Glutamatergic neuron (in vitro differentiated cells): Measurements from ENCODE around the gene CACNG3. TPM values are rescaled to one million over a fixed set of nuclear protein-coding genes. Genes with fewer than 3 reads are reported as not detected.
"Not testable (repeated sequence)": the region's sequence is repeated elsewhere in the genome, so short reads cannot be mapped to it uniquely, and the experiment has no call there.

Source experiments
- DNase-seq: peaks from one replicate; pipeline ENCODE4 v3.0.0; 2022
- H3K27ac Mint-ChIP-seq: one replicate; pipeline ENCODE4 v1.8.0; 2020; ENCODE audit warnings: mild to moderate bottlenecking, mixed read lengths, inconsistent platforms; ENCODE audit not compliant: unreplicated experiment
- H3K27me3 Mint-ChIP-seq: one replicate; pipeline ENCODE4 v1.8.0; 2020; ENCODE audit warnings: mild to moderate bottlenecking, moderate library complexity, mixed read lengths, inconsistent platforms; ENCODE audit not compliant: unreplicated experiment
- H3K36me3 Mint-ChIP-seq: one replicate; pipeline ENCODE4 v1.8.0; 2020; ENCODE audit warnings: mild to moderate bottlenecking, mixed read lengths, inconsistent platforms; ENCODE audit not compliant: unreplicated experiment
- H3K4me1 Mint-ChIP-seq: one replicate; pipeline ENCODE4 v1.8.0; 2020; ENCODE audit warnings: mild to moderate bottlenecking, low read depth, mixed read lengths, inconsistent platforms; ENCODE audit not compliant: unreplicated experiment
- H3K4me3 Mint-ChIP-seq: one replicate; pipeline ENCODE4 v1.8.0; 2020; ENCODE audit warnings: mild to moderate bottlenecking, mixed read lengths, inconsistent platforms; ENCODE audit not compliant: unreplicated experiment
- H3K9me3 Mint-ChIP-seq: one replicate; pipeline ENCODE4 v1.8.0; 2020; ENCODE audit warnings: mild to moderate bottlenecking, moderate library complexity, mixed read lengths, inconsistent platforms; ENCODE audit not compliant: unreplicated experiment
- total RNA-seq: library from RNA; stranded (reverse); fragmentation: NEBNext Ultra II Directional; extraction: Animal tissue kit (Norgen Biotek cat#: 25700); gene quantifications from one replicate; pipeline ENCODE4 v1.2.1, GENCODE V29; 2021; ENCODE audit not compliant: unreplicated experiment
- TF ChIP-seq, protein P1 (sequence below): fragments of 200-600 bp; sonication (generic); IDR thresholded peaks from one replicate; pipeline ENCODE4 v1.5.0; 2021; ENCODE audit not compliant: partially characterized antibody, unreplicated experiment

The CACNG3 gene
- total RNA-seq, 1 donor from 2014 or later: 2.2 TPM

DNA sequence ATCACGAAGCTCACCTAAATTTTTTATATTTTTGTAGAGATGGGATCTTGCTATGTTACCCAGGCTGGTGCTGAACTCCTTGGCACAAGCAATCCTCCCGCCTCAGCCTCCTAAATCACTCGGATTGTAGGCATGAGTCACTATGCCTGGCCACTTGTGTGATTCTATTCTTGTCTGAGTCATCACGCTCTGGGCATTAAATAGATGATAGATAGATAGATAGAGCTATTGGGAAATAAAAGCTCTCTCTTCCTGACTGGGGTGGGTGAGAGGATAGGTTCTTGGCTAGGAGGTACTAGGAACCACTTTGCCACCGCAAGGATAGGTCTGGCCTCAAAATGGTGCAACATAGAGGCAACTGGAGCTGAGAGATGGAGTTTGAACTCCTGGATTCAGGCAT lies 21.4 kb upstream of the CACNG3 start:
- H3K4me1 Mint-ChIP-seq: no peaks in the 10 kb centered on the region
- no peak overlapping the region for H3K4me3 Mint-ChIP-seq
- H3K27me3 Mint-ChIP-seq: peaks cover 2% of the 10 kb centered on the region
- TF ChIP-seq, protein P1, sequence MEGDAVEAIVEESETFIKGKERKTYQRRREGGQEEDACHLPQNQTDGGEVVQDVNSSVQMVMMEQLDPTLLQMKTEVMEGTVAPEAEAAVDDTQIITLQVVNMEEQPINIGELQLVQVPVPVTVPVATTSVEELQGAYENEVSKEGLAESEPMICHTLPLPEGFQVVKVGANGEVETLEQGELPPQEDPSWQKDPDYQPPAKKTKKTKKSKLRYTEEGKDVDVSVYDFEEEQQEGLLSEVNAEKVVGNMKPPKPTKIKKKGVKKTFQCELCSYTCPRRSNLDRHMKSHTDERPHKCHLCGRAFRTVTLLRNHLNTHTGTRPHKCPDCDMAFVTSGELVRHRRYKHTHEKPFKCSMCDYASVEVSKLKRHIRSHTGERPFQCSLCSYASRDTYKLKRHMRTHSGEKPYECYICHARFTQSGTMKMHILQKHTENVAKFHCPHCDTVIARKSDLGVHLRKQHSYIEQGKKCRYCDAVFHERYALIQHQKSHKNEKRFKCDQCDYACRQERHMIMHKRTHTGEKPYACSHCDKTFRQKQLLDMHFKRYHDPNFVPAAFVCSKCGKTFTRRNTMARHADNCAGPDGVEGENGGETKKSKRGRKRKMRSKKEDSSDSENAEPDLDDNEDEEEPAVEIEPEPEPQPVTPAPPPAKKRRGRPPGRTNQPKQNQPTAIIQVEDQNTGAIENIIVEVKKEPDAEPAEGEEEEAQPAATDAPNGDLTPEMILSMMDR: no peak
- H3K27ac Mint-ChIP-seq: no peak overlapping the region
- H3K36me3 Mint-ChIP-seq: no peaks in the 10 kb centered on the region
- DNase-seq: no peak
- peaks cover 4% of the 10 kb centered on the region for H3K9me3 Mint-ChIP-seq

DNA sequence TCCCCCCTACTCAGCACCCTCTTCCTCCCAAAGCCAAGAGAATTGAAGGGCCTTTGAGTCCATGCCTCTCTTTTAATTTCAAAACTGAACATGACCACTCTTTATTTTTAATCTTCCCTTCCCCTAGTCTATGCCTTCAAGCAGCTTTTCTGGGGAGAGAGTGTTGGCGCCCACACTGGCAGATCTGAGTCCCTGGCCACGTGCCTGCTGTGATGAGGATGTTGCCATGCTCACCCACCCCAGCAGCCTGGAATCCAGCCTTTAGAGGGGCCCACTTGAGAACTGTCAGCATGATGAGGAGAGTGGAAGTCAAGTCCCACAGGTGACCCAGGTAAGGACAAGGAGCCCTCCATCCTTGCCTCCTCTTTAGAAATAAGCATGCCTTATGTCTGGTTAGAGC lies 20.3 kb upstream of the CACNG3 start:
- Mint-ChIP-seq H3K4me3 (no peak overlapping the region), H3K36me3 (no peaks in the 10 kb centered on the region), H3K27ac (no peak overlapping the region), H3K9me3 (peaks cover 4% of the 10 kb centered on the region), H3K4me1 (no peaks in the 10 kb centered on the region), H3K27me3 (peaks cover 2% of the 10 kb centered on the region)
- TF ChIP-seq, protein P1: no peak
- DNase-seq: no peak

DNA sequence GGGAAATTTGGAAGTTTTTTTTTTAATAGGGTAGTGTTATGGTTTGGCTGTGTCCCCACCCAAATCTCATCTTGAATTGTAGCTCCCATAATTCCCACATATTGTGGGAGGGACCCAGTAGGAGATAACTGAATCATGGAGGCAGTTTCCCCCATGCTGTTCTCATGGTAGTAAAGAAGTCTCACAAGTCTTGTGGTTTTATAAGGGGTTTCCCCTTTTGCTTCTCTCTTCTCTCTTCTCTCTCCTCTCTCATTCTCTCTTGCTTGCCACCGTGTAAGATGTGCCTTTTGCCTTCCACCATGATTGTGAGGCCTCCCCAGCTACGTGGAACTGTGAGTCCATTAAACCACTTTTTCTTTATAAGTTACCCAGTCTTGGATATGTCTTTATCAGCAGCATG lies 17.3 kb upstream of the CACNG3 start:
- H3K36me3 Mint-ChIP-seq, H3K27me3 Mint-ChIP-seq, H3K4me3 Mint-ChIP-seq, H3K4me1 Mint-ChIP-seq, DNase-seq, H3K9me3 Mint-ChIP-seq, H3K27ac Mint-ChIP-seq: not testable (repeated sequence)

DNA sequence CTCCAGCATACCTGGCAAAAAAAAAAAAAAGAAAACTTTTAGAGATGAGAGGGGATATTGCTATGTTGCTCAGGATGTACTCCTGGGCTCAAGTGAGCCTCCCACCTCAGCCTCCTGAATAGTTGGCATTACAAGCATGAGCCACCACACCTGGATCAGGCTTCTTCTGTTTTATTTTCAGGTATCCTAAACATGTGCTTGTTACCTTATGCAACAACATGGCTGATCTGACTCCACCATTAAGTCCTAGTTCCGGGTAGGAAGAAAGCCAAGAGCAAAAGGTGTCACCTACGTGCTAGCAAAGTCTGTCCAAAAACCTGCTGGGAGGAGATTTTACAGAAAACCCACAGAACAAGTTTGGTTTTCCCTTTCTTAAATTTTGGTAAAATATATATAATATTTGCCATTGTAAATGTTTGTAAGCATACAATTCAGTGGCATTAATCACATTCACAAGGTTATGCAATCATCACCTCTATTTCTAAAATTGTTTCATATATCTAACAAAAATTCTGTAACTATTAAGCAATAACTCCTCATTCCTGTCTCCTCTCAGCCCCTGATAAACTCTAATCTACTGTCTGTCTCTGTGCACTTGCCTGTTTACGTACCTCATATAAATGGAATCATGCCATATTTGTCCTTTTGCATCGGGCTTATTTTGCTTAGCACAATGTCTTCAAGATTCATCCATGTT lies 9.1 kb upstream of the CACNG3 start:
- Mint-ChIP-seq H3K9me3 (no peaks in the 10 kb centered on the region), H3K27me3 (peaks cover 4% of the 10 kb centered on the region), H3K36me3 (no peaks in the 10 kb centered on the region), H3K27ac (no peak overlapping the region), H3K4me1 (no peaks in the 10 kb centered on the region), H3K4me3 (no peak overlapping the region)
- TF ChIP-seq, protein P1: no peak
- no peak for DNase-seq

DNA sequence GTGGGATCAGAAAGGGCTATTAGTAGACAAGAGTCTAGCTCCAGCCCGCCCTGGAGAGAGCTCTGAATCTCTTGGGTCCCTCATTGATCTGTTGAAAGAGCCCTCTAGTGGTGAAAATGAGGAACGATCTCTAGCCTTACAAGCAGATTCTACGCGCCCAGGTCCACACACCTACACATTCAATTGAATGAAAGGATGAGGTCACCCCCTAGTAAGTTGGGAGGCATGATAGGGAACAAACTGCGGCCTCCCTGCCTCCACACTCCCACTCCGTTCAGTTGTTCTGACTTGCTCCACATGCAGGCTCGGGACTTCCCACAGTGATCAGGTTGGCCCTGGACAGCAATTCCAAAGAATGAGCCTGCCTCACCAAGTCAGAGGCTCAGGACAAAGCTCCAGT lies 2.9 kb upstream of the CACNG3 start:
- Mint-ChIP-seq H3K27ac (no peak overlapping the region), H3K4me1 (peaks cover 13% of the 10 kb centered on the region), H3K9me3 (no peaks in the 10 kb centered on the region), H3K27me3 (peaks cover 9% of the 10 kb centered on the region), H3K36me3 (no peaks in the 10 kb centered on the region), H3K4me3 (no peak overlapping the region)
- DNase-seq: peak; percentile 39
- TF ChIP-seq, protein P1: peak; percentile 88
